GM23338 (cell line): Measurements from ENCODE around the gene ZMYND8.

ENCODE experiments used
- EZH2 ChIP-seq: fragments of 200-600 bp; sonication (generic); IDR thresholded peaks from one replicate; pipeline ENCODE4 v1.8.0; 2017; ENCODE audit warnings: antibody characterized with exemption, mild to moderate bottlenecking, low read depth; ENCODE audit not compliant: unreplicated experiment
- TF ChIP-seq, protein P1 (sequence below), 2 experiments: fragments of 200-600 bp in 1 of 2; sonication (generic) in 1 of 2; conservative IDR thresholded peaks; 2 replicates each; pipeline versions ENCODE4 v1.5.1 to v1.6.1; 2016 to 2017; ENCODE audit warnings: antibody characterized with exemption in 2 of 2, low read depth in 2 of 2, mild to moderate bottlenecking in 2 of 2, moderate library complexity in 1 of 2

DNA sequence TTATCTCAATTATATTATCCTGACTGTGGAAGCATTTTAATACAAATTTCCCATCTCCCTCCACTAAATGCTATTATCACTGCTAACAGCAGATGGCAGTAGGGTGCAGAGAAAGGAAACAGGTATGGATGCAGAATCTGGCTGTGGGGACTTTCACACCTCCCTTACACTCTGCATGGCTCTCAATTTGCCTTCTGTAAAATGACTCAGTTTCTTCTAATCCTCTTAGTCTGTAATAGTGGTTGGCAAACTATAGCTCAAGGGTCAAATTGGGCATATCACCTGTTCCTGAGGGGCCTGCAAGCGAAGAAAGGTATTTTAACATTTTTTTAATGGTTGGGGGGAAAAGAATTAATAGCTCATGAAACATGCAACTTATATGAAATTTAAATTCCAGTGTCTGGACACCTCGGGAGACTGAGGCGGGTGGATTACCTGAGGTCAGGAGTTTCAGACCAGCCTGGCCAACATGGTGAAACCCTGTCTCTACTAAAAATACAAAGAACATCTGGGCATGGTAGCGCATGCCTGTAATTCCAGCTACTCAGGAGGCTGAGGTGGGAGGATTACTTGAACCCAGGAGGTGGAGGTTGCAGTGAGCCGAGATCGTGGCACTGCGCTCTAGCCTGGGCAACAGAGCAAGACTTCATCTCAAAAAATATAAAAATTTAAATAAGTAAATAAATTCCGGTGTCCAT, 83.5 kb downstream of the ZMYND8 start:
- TF ChIP-seq EZH2: no peak
- TF ChIP-seq, protein P1, sequence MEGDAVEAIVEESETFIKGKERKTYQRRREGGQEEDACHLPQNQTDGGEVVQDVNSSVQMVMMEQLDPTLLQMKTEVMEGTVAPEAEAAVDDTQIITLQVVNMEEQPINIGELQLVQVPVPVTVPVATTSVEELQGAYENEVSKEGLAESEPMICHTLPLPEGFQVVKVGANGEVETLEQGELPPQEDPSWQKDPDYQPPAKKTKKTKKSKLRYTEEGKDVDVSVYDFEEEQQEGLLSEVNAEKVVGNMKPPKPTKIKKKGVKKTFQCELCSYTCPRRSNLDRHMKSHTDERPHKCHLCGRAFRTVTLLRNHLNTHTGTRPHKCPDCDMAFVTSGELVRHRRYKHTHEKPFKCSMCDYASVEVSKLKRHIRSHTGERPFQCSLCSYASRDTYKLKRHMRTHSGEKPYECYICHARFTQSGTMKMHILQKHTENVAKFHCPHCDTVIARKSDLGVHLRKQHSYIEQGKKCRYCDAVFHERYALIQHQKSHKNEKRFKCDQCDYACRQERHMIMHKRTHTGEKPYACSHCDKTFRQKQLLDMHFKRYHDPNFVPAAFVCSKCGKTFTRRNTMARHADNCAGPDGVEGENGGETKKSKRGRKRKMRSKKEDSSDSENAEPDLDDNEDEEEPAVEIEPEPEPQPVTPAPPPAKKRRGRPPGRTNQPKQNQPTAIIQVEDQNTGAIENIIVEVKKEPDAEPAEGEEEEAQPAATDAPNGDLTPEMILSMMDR (conservative IDR thresholded peaks at IDR 0.05; ENCODE audit: low read depth in 2 of 2): peak; percentile 90 to 98
